ENCODE data around the gene ADAMTS2. TPM values are rescaled to one million over a fixed set of nuclear protein-coding genes. Genes with fewer than 3 reads are reported as not detected.

ADAMTS2 gene
- total and polyA plus RNA-seq, 2 of the 8 experiments (the other 6 are each of a cell fraction or from before 2014, with no cell fraction given), result 6.6 to 7.3 TPM

- H3K14ac ChIP-seq (ENCODE audit: insufficient read length), result no peak overlapping the region
- no peak overlapping the region for H3K4me3 ChIP-seq (ENCODE audit: extremely low read depth in 1 of 4, insufficient read depth in 2 of 4, low read depth in 3 of 4, low read length in 4 of 4)
- FAIRE-seq (no peak), DNase-seq (ENCODE audit: low read depth in 1 of 2, low spot score in 2 of 2) (no peak)
- ChIA-PET POLR2A (ENCODE audit: partially characterized antibody) (no interaction called here), CTCF (ENCODE audit: partially characterized antibody) (interaction anchor here (1.8 kb wide), 1 partner anchor 34 kb away, joined by 5 read pairs; the partner anchor contains the start of gene ADAMTS2)
- H4K5ac ChIP-seq (ENCODE audit: insufficient read length, low read depth, low read length), result no peak overlapping the region
- H4K91ac ChIP-seq (replicated peaks; ENCODE audit: insufficient read length, low read length), result no peak overlapping the region
- no peaks in the 10 kb centered on the region for H3K36me3 ChIP-seq (ENCODE audit: control insufficient read depth in 2 of 4, insufficient read depth in 4 of 4, low read length in 3 of 4)
- H3K9ac ChIP-seq (replicated peaks in 1 of 4; ENCODE audit: extremely low read depth in 1 of 4, low read depth in 3 of 4, low read length in 3 of 4), result no peak overlapping the region
- H3K4ac ChIP-seq (replicated peaks; ENCODE audit: insufficient read length, low read depth, low read length), result no peak overlapping the region
- H2BK15ac ChIP-seq (ENCODE audit: low read length), result no peak overlapping the region
- H2AK5ac ChIP-seq (ENCODE audit: low read depth, low read length), result no peak overlapping the region
- H2AFZ ChIP-seq (ENCODE audit: low read length), result no peak overlapping the region
- no peak overlapping the region for H3K56ac ChIP-seq (replicated peaks; ENCODE audit: insufficient read length, low read depth, low read length)
- H4K8ac ChIP-seq (ENCODE audit: extremely low read depth, insufficient read depth, low read length), result no peak overlapping the region
- H3K27me3 ChIP-seq (replicated peaks in 1 of 4; ENCODE audit: control insufficient read depth in 3 of 4, extremely low read depth in 1 of 4, insufficient read depth in 3 of 4, low read length in 3 of 4), result no peaks in the 10 kb centered on the region
- H3K23ac ChIP-seq (ENCODE audit: insufficient read length), result no peak overlapping the region
- peaks cover 0 to 3% of the 10 kb centered on the region in 2 experiments; a peak in 1 of 4 replicates for H3K9me3 ChIP-seq (ENCODE audit: insufficient read depth in 2 of 2, low read depth in 1 of 2, low read length in 1 of 2)
- no peaks in the 10 kb centered on the region for H3K79me2 ChIP-seq (ENCODE audit: control insufficient read depth in 1 of 2, insufficient read depth in 2 of 2, low read length in 2 of 2)
- no peak overlapping the region for H3K4me2 ChIP-seq (ENCODE audit: insufficient read depth in 1 of 2, low read depth in 2 of 2, low read length in 2 of 2)
- WGBS, 2 experiments (ENCODE audit: extremely low coverage in 1 of 2, insufficient coverage in 1 of 2, insufficient read length in 1 of 2, insufficient replicate concordance in 2 of 2, low coverage in 1 of 2, low lambda C conversion rate in 2 of 2, missing lambda C conversion rate in 1 of 2), result 96% methylated on average over 5 of the region's 9 CpGs; no CpG with 5 or more reads in 1 of the 2 experiments
- no peak for TF ChIP-seq ZNF274 (IDR thresholded peaks at IDR 0.05; ENCODE audit: borderline replicate concordance, extremely low read depth, low read length)
- H2BK20ac ChIP-seq (ENCODE audit: low read length), result no peak overlapping the region
- H2BK120ac ChIP-seq (replicated peaks; ENCODE audit: low read depth, low read length), result no peak overlapping the region
- no peaks in the 10 kb centered on the region for H3K79me1 ChIP-seq (ENCODE audit: low read depth, low read length)
- H4K20me1 ChIP-seq (replicated peaks in 1 of 2; ENCODE audit: control insufficient read depth in 1 of 2, insufficient read depth in 2 of 2, low read length in 2 of 2), result no peaks in the 10 kb centered on the region
- H3K27ac ChIP-seq (ENCODE audit: low read depth, low read length), result no peak overlapping the region
- no peak overlapping the region for H2BK5ac ChIP-seq (ENCODE audit: low read depth, low read length)
- H3K18ac ChIP-seq (ENCODE audit: extremely low read depth, low read length), result no peak overlapping the region
- H2BK12ac ChIP-seq (ENCODE audit: low read depth, low read length), result no peak overlapping the region
- H3K23me2 ChIP-seq (ENCODE audit: low read depth, low read length), result no peaks in the 10 kb centered on the region
- no peaks in the 10 kb centered on the region for H3K4me1 ChIP-seq (replicated peaks in 1 of 4; ENCODE audit: control insufficient read depth in 3 of 4, insufficient read depth in 4 of 4, low read length in 3 of 4)
Measured at GRCh38 chr5:179310439-179311090, 34.7 kb downstream of the ADAMTS2 start.
